Astrocyte (in vitro differentiated cells and primary cell): ENCODE measurements around the gene MSRB3. TPM values are rescaled to one million over a fixed set of nuclear protein-coding genes. Genes with fewer than 3 reads are reported as not detected.
A peak's percentile ranks its signal among the peaks of the same experiment; 100 is the strongest.

ENCODE experiments used
- DNase-seq: peaks from one replicate; pipeline ENCODE4 v3.0.0-alpha.2; 2010; ENCODE audit warnings: low read depth
- FAIRE-seq: peaks from 2 replicates; lab custom pipeline; 2011; peaks lifted over from hg19 to GRCh38; lab: Jason Lieb, UNC
- H2AFZ ChIP-seq: 2 replicates; pipeline ENCODE4 v1.6.0; 2012; ENCODE audit warnings: low read depth, low read length, inconsistent platforms
- H3K27ac ChIP-seq: 2 replicates; pipeline ENCODE4 v1.5.1; 2011; ENCODE audit warnings: low read depth, low read length, inconsistent platforms
- H3K27me3 ChIP-seq: 2 replicates; pipeline ENCODE4 v1.6.0; 2011; ENCODE audit warnings: low read length, inconsistent platforms; ENCODE audit not compliant: insufficient read depth
- H3K36me3 ChIP-seq: 2 replicates; pipeline ENCODE4 v1.5.1; 2011; ENCODE audit warnings: low read length, inconsistent platforms; ENCODE audit not compliant: insufficient read depth
- H3K4me1 ChIP-seq: 2 replicates; pipeline ENCODE4 v1.5.1; 2011; ENCODE audit warnings: low read length, inconsistent platforms; ENCODE audit not compliant: insufficient read depth
- H3K4me2 ChIP-seq: 2 replicates; pipeline ENCODE4 v1.6.0; 2012; ENCODE audit warnings: low read length, inconsistent platforms
- H3K4me3 ChIP-seq: 2 replicates; pipeline ENCODE4 v1.5.1; 2011; ENCODE audit warnings: low read depth, mild to moderate bottlenecking, low read length, inconsistent platforms; ENCODE audit not compliant: insufficient read depth
- H3K79me2 ChIP-seq: 2 replicates; pipeline ENCODE4 v1.6.0; 2012; ENCODE audit warnings: mild to moderate bottlenecking, low read length, inconsistent platforms; ENCODE audit not compliant: insufficient read depth
- H3K9ac ChIP-seq: 2 replicates; pipeline ENCODE4 v1.6.0; 2012; ENCODE audit warnings: mild to moderate bottlenecking, low read length, inconsistent platforms
- H3K9me3 ChIP-seq: 2 replicates; pipeline ENCODE4 v1.5.1; 2012; ENCODE audit warnings: low read depth, mild to moderate bottlenecking, low read length, inconsistent platforms; ENCODE audit not compliant: insufficient read depth
- H4K20me1 ChIP-seq: 2 replicates; pipeline ENCODE4 v1.6.0; 2012; ENCODE audit warnings: low read length, inconsistent platforms; ENCODE audit not compliant: insufficient read depth
- H3K27ac Mint-ChIP-seq: one replicate; pipeline ENCODE4 v1.8.0; 2021; ENCODE audit warnings: mild to moderate bottlenecking, mixed read lengths; ENCODE audit not compliant: unreplicated experiment
- H3K27me3 Mint-ChIP-seq: one replicate; pipeline ENCODE4 v1.8.0; 2021; ENCODE audit warnings: low read depth, mixed read lengths; ENCODE audit not compliant: unreplicated experiment
- H3K36me3 Mint-ChIP-seq: one replicate; pipeline ENCODE4 v1.8.0; 2021; ENCODE audit warnings: low read depth, mixed read lengths; ENCODE audit not compliant: unreplicated experiment
- H3K4me1 Mint-ChIP-seq: one replicate; pipeline ENCODE4 v1.8.0; 2021; ENCODE audit warnings: low read depth, mixed read lengths; ENCODE audit not compliant: unreplicated experiment
- H3K4me3 Mint-ChIP-seq: one replicate; pipeline ENCODE4 v1.8.0; 2021; ENCODE audit warnings: mild to moderate bottlenecking, moderate library complexity, mixed read lengths; ENCODE audit not compliant: unreplicated experiment
- H3K9me3 Mint-ChIP-seq: one replicate; pipeline ENCODE4 v1.8.0; 2021; ENCODE audit warnings: mild to moderate bottlenecking, mixed read lengths; ENCODE audit not compliant: unreplicated experiment
- EZH2 ChIP-seq: IDR thresholded peaks from 2 replicates; pipeline ENCODE4 v1.6.1; 2012; ENCODE audit warnings: mild to moderate bottlenecking, low read length, inconsistent platforms; ENCODE audit not compliant: insufficient read depth
- total RNA-seq: library from RNA; stranded (reverse); gene quantifications from 2 replicates; pipeline ENCODE4 v1.2.1, GENCODE V29; 2021
- TF ChIP-seq, protein P1 (sequence below): IDR thresholded peaks from 2 replicates; pipeline ENCODE4 v1.5.1; 2011; ENCODE audit warnings: low read depth, mild to moderate bottlenecking, inconsistent platforms, low read length, moderate library complexity; ENCODE audit not compliant: insufficient read depth

The MSRB3 gene
- total RNA-seq, 1 donor from 2014 or later = 73.0 TPM

GRCh38 chr12:65232476-65233077 is 45.9 kb upstream of the MSRB3 start:
- Histone ChIP-seq H4K20me1 (peaks cover 14% of the 10 kb centered on the region), H3K9ac (no peak overlapping the region), H3K4me3 (no peak overlapping the region), H2AFZ (no peak overlapping the region), H3K27me3 (no peaks in the 10 kb centered on the region), H3K4me2 (no peak overlapping the region), H3K4me1 (no peaks in the 10 kb centered on the region), H3K9me3 (no peaks in the 10 kb centered on the region), H3K36me3 (no peaks in the 10 kb centered on the region), H3K27ac (no peak overlapping the region), H3K79me2 (peaks cover 14% of the 10 kb centered on the region)
- peak; percentile 15 for DNase-seq
- no peak overlapping the region for H3K4me3 Mint-ChIP-seq
- TF ChIP-seq, protein P1, sequence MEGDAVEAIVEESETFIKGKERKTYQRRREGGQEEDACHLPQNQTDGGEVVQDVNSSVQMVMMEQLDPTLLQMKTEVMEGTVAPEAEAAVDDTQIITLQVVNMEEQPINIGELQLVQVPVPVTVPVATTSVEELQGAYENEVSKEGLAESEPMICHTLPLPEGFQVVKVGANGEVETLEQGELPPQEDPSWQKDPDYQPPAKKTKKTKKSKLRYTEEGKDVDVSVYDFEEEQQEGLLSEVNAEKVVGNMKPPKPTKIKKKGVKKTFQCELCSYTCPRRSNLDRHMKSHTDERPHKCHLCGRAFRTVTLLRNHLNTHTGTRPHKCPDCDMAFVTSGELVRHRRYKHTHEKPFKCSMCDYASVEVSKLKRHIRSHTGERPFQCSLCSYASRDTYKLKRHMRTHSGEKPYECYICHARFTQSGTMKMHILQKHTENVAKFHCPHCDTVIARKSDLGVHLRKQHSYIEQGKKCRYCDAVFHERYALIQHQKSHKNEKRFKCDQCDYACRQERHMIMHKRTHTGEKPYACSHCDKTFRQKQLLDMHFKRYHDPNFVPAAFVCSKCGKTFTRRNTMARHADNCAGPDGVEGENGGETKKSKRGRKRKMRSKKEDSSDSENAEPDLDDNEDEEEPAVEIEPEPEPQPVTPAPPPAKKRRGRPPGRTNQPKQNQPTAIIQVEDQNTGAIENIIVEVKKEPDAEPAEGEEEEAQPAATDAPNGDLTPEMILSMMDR = peak; percentile 28
- no peak for TF ChIP-seq EZH2
- H3K9me3 Mint-ChIP-seq = no peaks in the 10 kb centered on the region
- H3K27ac Mint-ChIP-seq = no peak overlapping the region
- no peaks in the 10 kb centered on the region for H3K27me3 Mint-ChIP-seq
- FAIRE-seq = no peak
- H3K4me1 Mint-ChIP-seq = peaks cover 7% of the 10 kb centered on the region
- peaks cover 15% of the 10 kb centered on the region for H3K36me3 Mint-ChIP-seq

GRCh38 chr12:65237153-65237552 is 41.3 kb upstream of the MSRB3 start:
- H3K4me2 ChIP-seq = no peak overlapping the region
- H3K9me3 ChIP-seq = no peaks in the 10 kb centered on the region
- H3K4me1 ChIP-seq = no peaks in the 10 kb centered on the region
- Mint-ChIP-seq H3K27me3 (no peaks in the 10 kb centered on the region), H3K4me1 (no peaks in the 10 kb centered on the region), H3K27ac (no peak overlapping the region), H3K4me3 (no peak overlapping the region), H3K9me3 (no peaks in the 10 kb centered on the region), H3K36me3 (peaks cover 2% of the 10 kb centered on the region)
- TF ChIP-seq, protein P1 = no peak
- TF ChIP-seq EZH2 = no peak
- DNase-seq (no peak), FAIRE-seq (no peak)
- no peak overlapping the region for H2AFZ ChIP-seq
- no peak overlapping the region for H3K27ac ChIP-seq
- H3K4me3 ChIP-seq = no peak overlapping the region
- H3K27me3 ChIP-seq = no peaks in the 10 kb centered on the region
- H3K36me3 ChIP-seq = peaks cover 10% of the 10 kb centered on the region
- H4K20me1 ChIP-seq = peaks cover 8% of the 10 kb centered on the region
- no peaks in the 10 kb centered on the region for H3K79me2 ChIP-seq
- H3K9ac ChIP-seq = no peak overlapping the region

DNA sequence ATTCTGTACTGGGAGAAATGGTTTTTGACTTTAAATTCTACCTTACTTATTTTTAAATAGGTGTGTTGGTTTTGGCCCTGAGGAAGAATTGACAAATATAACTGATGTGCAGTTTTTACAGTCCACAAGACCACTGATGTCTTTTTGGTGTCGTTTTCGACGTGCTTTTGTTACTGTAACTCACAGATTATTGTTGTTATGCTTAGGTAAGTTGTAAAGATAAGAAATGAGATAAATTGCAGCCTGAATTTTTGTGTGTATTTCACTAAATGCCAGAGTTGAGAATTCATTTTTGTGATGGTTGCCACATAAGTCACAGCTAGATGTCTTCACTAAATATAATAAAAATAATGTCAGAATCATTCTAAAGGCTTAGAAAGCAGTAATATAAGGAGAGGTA is 39.9 kb upstream of the MSRB3 start:
- no peak for FAIRE-seq
- H3K79me2 ChIP-seq = no peaks in the 10 kb centered on the region
- no peaks in the 10 kb centered on the region for H3K27me3 ChIP-seq
- peak; percentile 5 for DNase-seq
- H3K4me3 ChIP-seq = no peak overlapping the region
- H3K36me3 Mint-ChIP-seq = peaks cover 3% of the 10 kb centered on the region
- H3K4me2 ChIP-seq = no peak overlapping the region
- peaks cover 11% of the 10 kb centered on the region for H3K36me3 ChIP-seq
- H3K9me3 ChIP-seq = no peaks in the 10 kb centered on the region
- H3K9ac ChIP-seq = no peak overlapping the region
- H3K27ac Mint-ChIP-seq = no peak overlapping the region
- H3K27me3 Mint-ChIP-seq = no peaks in the 10 kb centered on the region
- H3K27ac ChIP-seq = no peak overlapping the region
- no peaks in the 10 kb centered on the region for H4K20me1 ChIP-seq
- H2AFZ ChIP-seq = no peak overlapping the region
- no peak overlapping the region for H3K4me3 Mint-ChIP-seq
- TF ChIP-seq, protein P1 = no peak
- TF ChIP-seq EZH2 = no peak
- H3K4me1 Mint-ChIP-seq = no peaks in the 10 kb centered on the region
- H3K9me3 Mint-ChIP-seq = no peaks in the 10 kb centered on the region
- no peaks in the 10 kb centered on the region for H3K4me1 ChIP-seq
